GM13976 (cell line): ENCODE results near the gene UBE2V1.

Experiments used
- DNase-seq: peaks from one replicate; pipeline ENCODE4 v3.0.0; 2012; ENCODE audit warnings: low spot score
- CTCF ChIP-seq: IDR thresholded peaks from 2 replicates; pipeline ENCODE4 v1.5.1; 2012; ENCODE audit warnings: borderline replicate concordance, mild to moderate bottlenecking; ENCODE audit not compliant: insufficient read depth; ENCODE audit errors: extremely low read depth, missing control alignments, control extremely low read depth
- in situ Hi-C: fragments of 300-500 bp; cut with MboI; formaldehyde crosslinking; loops from one replicate; pipeline ENCODE4 v1.12.0; 2022; ENCODE audit warnings: low sequenced_read_pairs, mixed read lengths, inconsistent platforms; ENCODE audit not compliant: unreplicated experiment

Gene UBE2V1

GRCh38 chr20:50056951-50057713, 55.8 kb downstream of the UBE2V1 start:
- no peak for DNase-seq
- in situ Hi-C loops = no loop called here
- no peak for TF ChIP-seq CTCF

- in situ Hi-C loops = no loop called here
- no peak for TF ChIP-seq CTCF
- DNase-seq = no peak
These were observed 56.5 kb downstream of the UBE2V1 start for GRCh38 chr20:50056408-50056926.

- in situ Hi-C loops = no loop called here
- no peak for TF ChIP-seq CTCF
- DNase-seq = no peak
These were observed 57.3 kb downstream of the UBE2V1 start for GRCh38 chr20:50055524-50056083.

- in situ Hi-C loops = loop anchor here (5.0 kb wide), 1 partner anchor 73 kb away; the partner anchor contains the start of gene SNAI1
- TF ChIP-seq CTCF = no peak
- DNase-seq = no peak
These were observed 58.1 kb downstream of the UBE2V1 start for GRCh38 chr20:50054626-50055511.

GRCh38 chr20:50054231-50054547, 58.8 kb downstream of the UBE2V1 start:
- no peak for TF ChIP-seq CTCF
- DNase-seq = no peak
- in situ Hi-C loops = loop anchor here (5.0 kb wide), 1 partner anchor 72 kb away; the partner anchor contains the start of gene SNAI1
